HCT116 (cell line): ENCODE data around the gene CUEDC1. TPM values are rescaled to one million over a fixed set of nuclear protein-coding genes. Genes with fewer than 3 reads are reported as not detected.

ENCODE experiments used
- ATAC-seq: fragments of 200-7000 bp; cut with Tn5 transposase; 2 replicates; pipeline ENCODE4 v1.9.1; 2020; ENCODE audit warnings: mild to moderate bottlenecking, moderate library complexity
- BruUV-seq: library from RNA; stranded (reverse); fragments of 400-500 nt; replicated peaks from 2 replicates; lab custom pipeline; 2021; lab: Mats Ljungman, UMichigan
- CTCF ChIA-PET: fragments of 300-600 bp; sonication (Branson Sonifier 250); formaldehyde crosslinking; loops from one replicate; lab custom pipeline; 2021; ENCODE audit warnings: antibody characterized with exemption; lab: Charles Lee
- POLR2A ChIA-PET: fragments of 300-600, 350-600 bp; sonication (Branson Sonifier 250); formaldehyde crosslinking; loops from one replicate; lab custom pipeline; 2021; ENCODE audit warnings: antibody characterized with exemption; lab: Charles Lee
- RAD21 ChIA-PET, 2 experiments: fragments of 300-600 bp; sonication (Branson Sonifier 250); formaldehyde crosslinking; loops; one replicate each; lab custom pipeline; 2023; ENCODE audit warnings: low total read pairs in 2 of 2; ENCODE audit not compliant: uncharacterized antibody in 2 of 2, unreplicated experiment in 2 of 2, low non-redundant PET in 1 of 2; lab: Charles Lee
- DNase-seq: peaks from one replicate; pipeline ENCODE4 v3.0.0-alpha.2; 2010; ENCODE audit warnings: low read depth, low spot score
- H2AFZ ChIP-seq: fragments of 200-600 bp; shearing (Covaris generic), sonication (generic); 2 replicates; pipeline ENCODE4 v1.6.1; 2017; ENCODE audit warnings: low read depth, mixed run types, mixed read lengths, antibody characterized with exemption, low read length; ENCODE audit not compliant: poor library complexity, severe bottlenecking
- H3K27ac ChIP-seq: 2 replicates; pipeline ENCODE4 v1.5.1; 2012; ENCODE audit warnings: low read depth, low read length
- H3K27me3 ChIP-seq: fragments of 200-600 bp; sonication (generic); 2 replicates; pipeline ENCODE4 v1.6.1; 2016; ENCODE audit warnings: mixed run types, low read length, mixed read lengths; ENCODE audit not compliant: insufficient read depth
- H3K36me3 ChIP-seq, 2 experiments: fragments of 200-500 bp in 1 of 2; fragments of 200-600 bp in 1 of 2; sonication (Bioruptor generic) in 1 of 2; sonication (generic) in 1 of 2; 2 replicates each; pipeline versions ENCODE4 v1.5.1 to v1.6.1; 2014 to 2016; ENCODE audit warnings: low read length in 2 of 2, inconsistent platforms in 1 of 2, mixed read lengths in 1 of 2, mixed run types in 1 of 2; ENCODE audit not compliant: insufficient read depth in 2 of 2, control insufficient read depth in 1 of 2
- H3K4me1 ChIP-seq, 2 experiments: fragments of 200-600 bp in 1 of 2; sonication (generic) in 1 of 2; 2 replicates each; pipeline versions ENCODE4 v1.5.1 to v1.6.1; 2012 to 2017; ENCODE audit warnings: low read length in 2 of 2, inconsistent platforms in 1 of 2, mild to moderate bottlenecking in 1 of 2, mixed read lengths in 1 of 2, mixed run types in 1 of 2, moderate library complexity in 1 of 2; ENCODE audit not compliant: insufficient read depth in 2 of 2, control insufficient read depth in 1 of 2
- H3K4me2 ChIP-seq: fragments of 200-600 bp; sonication (generic); 2 replicates; pipeline ENCODE4 v1.6.1; 2017; ENCODE audit warnings: mixed run types, low read length, mixed read lengths
- H3K4me3 ChIP-seq, 2 experiments: fragments of 200-600 bp in 1 of 2; sonication (generic) in 1 of 2; replicated peaks in 1 of 2; 2 replicates each; pipeline ENCODE4 v1.5.1; 2011 to 2016; ENCODE audit warnings: low read length in 2 of 2, control low read depth in 1 of 2, low read depth in 1 of 2, mild to moderate bottlenecking in 1 of 2, mixed read lengths in 1 of 2, mixed run types in 1 of 2
- H3K79me2 ChIP-seq: fragments of 200-600 bp; sonication (generic); 2 replicates; pipeline ENCODE4 v1.6.1; 2017; ENCODE audit warnings: mild to moderate bottlenecking, mixed run types, low read length, moderate library complexity, mixed read lengths; ENCODE audit not compliant: insufficient read depth
- H3K9ac ChIP-seq: fragments of 200-600 bp; sonication (generic); 2 replicates; pipeline ENCODE4 v1.6.1; 2016; ENCODE audit warnings: low read length, mixed read lengths
- H3K9me2 ChIP-seq: fragments of 200-600 bp; sonication (generic), shearing (Covaris generic); 2 replicates; pipeline ENCODE4 v1.6.1; 2017; ENCODE audit warnings: mixed run types, mild to moderate bottlenecking, moderate library complexity; ENCODE audit not compliant: insufficient read depth
- H3K9me3 ChIP-seq, 2 experiments: fragments of 200-500 bp in 1 of 2; fragments of 200-600 bp in 1 of 2; sonication (Bioruptor generic) in 1 of 2; sonication (generic) in 1 of 2; 2 replicates each; pipeline ENCODE4 v1.6.1; 2014 to 2017; ENCODE audit warnings: low read length in 2 of 2, mixed read lengths in 2 of 2, inconsistent platforms in 1 of 2, low read depth in 1 of 2, mild to moderate bottlenecking in 1 of 2, mixed run types in 1 of 2, moderate library complexity in 1 of 2; ENCODE audit not compliant: control insufficient read depth in 1 of 2, insufficient read depth in 1 of 2
- H4K20me1 ChIP-seq: fragments of 200-600 bp; sonication (generic), shearing (Covaris generic); 2 replicates; pipeline ENCODE4 v1.6.1; 2017; ENCODE audit warnings: mixed run types, mild to moderate bottlenecking, moderate library complexity; ENCODE audit not compliant: insufficient read depth
- CEBPB ChIP-seq: IDR thresholded peaks from 2 replicates; pipeline ENCODE4 v1.6.1; 2012; ENCODE audit warnings: low read depth
- CTCF ChIP-seq, 3 experiments: fragments of 200-600 bp in 1 of 3; sonication (generic) in 1 of 3; IDR thresholded peaks in 2 of 3; conservative IDR thresholded peaks in 1 of 3; 2 replicates each; pipeline ENCODE4 v1.5.1; 2012 to 2017; ENCODE audit warnings: low read depth in 2 of 3, low read length in 2 of 3, antibody characterized with exemption in 1 of 3, borderline replicate concordance in 1 of 3, control low read depth in 1 of 3, mild to moderate bottlenecking in 1 of 3, mixed read lengths in 1 of 3, mixed run types in 1 of 3, moderate library complexity in 1 of 3; ENCODE audit not compliant: insufficient read depth in 1 of 3
- ELF1 ChIP-seq: IDR thresholded peaks from 2 replicates; pipeline ENCODE4 v1.6.1; 2012; ENCODE audit warnings: low read depth, borderline replicate concordance
- EZH2phosphoT487 ChIP-seq: fragments of 200-600 bp; IDR thresholded peaks from 2 replicates; pipeline ENCODE4 v1.6.1; 2018; ENCODE audit warnings: antibody characterized with exemption, borderline replicate concordance
- POLR2AphosphoS5 ChIP-seq: IDR thresholded peaks from 2 replicates; pipeline ENCODE4 v1.6.1; 2011; ENCODE audit warnings: mild to moderate bottlenecking, low read depth, low read length, moderate library complexity
- RAD21 ChIP-seq: IDR thresholded peaks from 2 replicates; pipeline ENCODE4 v1.6.1; 2012; ENCODE audit warnings: low read depth, mild to moderate bottlenecking
- REST ChIP-seq: IDR thresholded peaks from 2 replicates; pipeline ENCODE4 v1.6.1; 2012; ENCODE audit warnings: low read depth
- SP1 ChIP-seq: IDR thresholded peaks from 2 replicates; pipeline ENCODE4 v1.6.1; 2012; ENCODE audit warnings: low read depth
- TCF7L2 ChIP-seq: IDR thresholded peaks from 2 replicates; pipeline ENCODE4 v1.7.0; 2011; ENCODE audit warnings: borderline replicate concordance, inconsistent platforms; ENCODE audit not compliant: insufficient read depth, insufficient read length; ENCODE audit errors: extremely low read depth
- YY1 ChIP-seq: IDR thresholded peaks from 2 replicates; pipeline ENCODE4 v1.6.1; 2011; ENCODE audit warnings: low read length, low read depth, moderate library complexity, mild to moderate bottlenecking; ENCODE audit not compliant: insufficient replicate concordance; ENCODE audit errors: extremely low read depth
- ZFX ChIP-seq: fragments of 450-650 bp; IDR thresholded peaks from 2 replicates; pipeline ENCODE4 v1.6.1; 2017
- intact Hi-C: fragments of 100-400 bp; cut with micrococcal nuclease; formaldehyde crosslinking; loops from 2 replicates; pipeline ENCODE4 v1.10.0; 2022
- total RNA-seq: library from RNA; stranded (reverse); gene quantifications from one replicate; pipeline ENCODE4 v1.2.1, GENCODE V29; 2021; ENCODE audit not compliant: unreplicated experiment

CUEDC1 gene
- total RNA-seq, 1 experiment from 2014 or later, result 60.2 TPM

- BruUV-seq, result no TSS peak
- intact Hi-C loops, result no loop called here
- Histone ChIP-seq H4K20me1 (no peaks in the 10 kb centered on the region), H2AFZ (no peak overlapping the region), H3K9me2 (no peaks in the 10 kb centered on the region), H3K4me1 (peaks cover 60 to 72% of the 10 kb centered on the region in 2 experiments), H3K79me2 (peaks cover 37% of the 10 kb centered on the region), H3K4me3 (peak overlapping the region in 1 of 2 experiments; percentile 16; a peak in 2 of 4 replicates), H3K9ac (peak overlapping the region; percentile 63), H3K36me3 (peaks cover 0 to under 1% of the 10 kb centered on the region in 2 experiments; a peak in 1 of 4 replicates), H3K27me3 (no peaks in the 10 kb centered on the region), H3K9me3 (no peaks in the 10 kb centered on the region; a peak in 1 of 4 replicates), H3K27ac (peak overlapping the region; percentile 79), H3K4me2 (peak overlapping the region; percentile 71)
- TF ChIP-seq POLR2AphosphoS5, result peak; percentile 66
- no peak for TF ChIP-seq ELF1
- TF ChIP-seq YY1, result peak; percentile 13
- peak; percentile 66 for TF ChIP-seq TCF7L2
- TF ChIP-seq RAD21, result no peak
- TF ChIP-seq ZFX, result peak; percentile 33; the same call in 1 of the 2 replicates
- no peak for TF ChIP-seq EZH2phosphoT487
- no peak for TF ChIP-seq REST
- no peak for TF ChIP-seq SP1
- no peak for TF ChIP-seq CEBPB
- peak in 1 of 3 experiments; percentile 15; a peak in 1 of 6 replicates for TF ChIP-seq CTCF (IDR thresholded peaks at IDR 0.05 in 2 of 3, conservative IDR thresholded peaks at IDR 0.05 in 1 of 3; ENCODE audit: borderline replicate concordance in 1 of 3, insufficient read depth in 1 of 3, low read depth in 2 of 3, low read length in 2 of 3)
- CTCF ChIA-PET, result interaction anchor here (0.7 to 2.9 kb wide), 11 partner anchors 8 to 109 kb away, joined by 3 to 14 read pairs (median 4); no protein-coding TSS in a partner anchor
- DNase-seq (peak; percentile 67), ATAC-seq (peak; percentile 70)
- RAD21 ChIA-PET, result interaction anchor here (0.9 to 1.3 kb wide), 3 partner anchors 29 to 30 kb away, joined by 3 to 7 read pairs (median 5); no protein-coding TSS in a partner anchor
- POLR2A ChIA-PET, result interaction anchor here (0.9 to 2.6 kb wide), 7 partner anchors 11 to 117 kb away, joined by 3 to 10 read pairs (median 5); partner anchors contain the start of gene SRSF1
Measured at GRCh38 chr17:57889892-57890856, 65.0 kb downstream of the CUEDC1 start.
